H9 (cell line): ENCODE data around the gene POLR2L. TPM values are rescaled to one million over a fixed set of nuclear protein-coding genes. Genes with fewer than 3 reads are reported as not detected.

Source experiments
- DNase-seq: peaks from one replicate; pipeline ENCODE4 v3.0.0-alpha.2; 2017
- H2AFZ ChIP-seq: one replicate; pipeline ENCODE4 v1.6.1; 2013; ENCODE audit warnings: mild to moderate bottlenecking, low read length, control low read depth, moderate library complexity
- H2AK5ac ChIP-seq: 2 replicates; pipeline ENCODE4 v1.6.1; 2013; ENCODE audit warnings: low read length, control low read depth, mixed read lengths; ENCODE audit not compliant: insufficient read length
- H2BK120ac ChIP-seq: one replicate; pipeline ENCODE4 v1.6.1; 2013; ENCODE audit warnings: low read depth, mild to moderate bottlenecking, low read length, control low read depth, inconsistent platforms; ENCODE audit not compliant: poor library complexity, severe bottlenecking
- H2BK12ac ChIP-seq: 2 replicates; pipeline ENCODE4 v1.6.1; 2013; ENCODE audit warnings: low read length, control low read depth, mixed read lengths, low read depth; ENCODE audit not compliant: insufficient read length
- H2BK15ac ChIP-seq: 2 replicates; pipeline ENCODE4 v1.6.1; 2013; ENCODE audit warnings: low read depth, low read length, control low read depth
- H2BK20ac ChIP-seq: one replicate; pipeline ENCODE4 v1.6.1; 2013; ENCODE audit warnings: low read depth, mild to moderate bottlenecking, low read length, control low read depth, inconsistent platforms; ENCODE audit not compliant: poor library complexity, severe bottlenecking
- H2BK5ac ChIP-seq: 2 replicates; pipeline ENCODE4 v1.6.1; 2013; ENCODE audit warnings: low read length, control low read depth, mixed read lengths; ENCODE audit not compliant: insufficient read length
- H3K14ac ChIP-seq: 2 replicates; pipeline ENCODE4 v1.6.1; 2013; ENCODE audit warnings: low read length, control low read depth; ENCODE audit not compliant: insufficient read depth
- H3K18ac ChIP-seq: 2 replicates; pipeline ENCODE4 v1.6.1; 2013; ENCODE audit warnings: low read depth, mild to moderate bottlenecking, mixed read lengths, low read length, control low read depth; ENCODE audit not compliant: insufficient read length
- H3K23ac ChIP-seq: 2 replicates; pipeline ENCODE4 v1.6.1; 2013; ENCODE audit warnings: low read length, control low read depth, mixed read lengths, low read depth; ENCODE audit not compliant: insufficient read length
- H3K23me2 ChIP-seq: 2 replicates; pipeline ENCODE4 v1.6.1; 2013; ENCODE audit warnings: low read depth, mild to moderate bottlenecking, mixed read lengths, low read length, control low read depth; ENCODE audit not compliant: insufficient read length, poor library complexity, severe bottlenecking
- H3K27ac ChIP-seq: 2 replicates; pipeline ENCODE4 v1.5.1; 2013; ENCODE audit warnings: low read length, control low read depth, mixed read lengths, low read depth; ENCODE audit not compliant: insufficient read length
- H3K27me3 ChIP-seq: 2 replicates; pipeline ENCODE4 v1.6.1; 2013; ENCODE audit warnings: low read length, control low read depth, inconsistent platforms; ENCODE audit not compliant: insufficient read depth
- H3K4ac ChIP-seq: 2 replicates; pipeline ENCODE4 v1.6.1; 2013; ENCODE audit warnings: low read depth, mild to moderate bottlenecking, control low read depth, inconsistent platforms, low read length, moderate library complexity
- H3K4me1 ChIP-seq: 2 replicates; pipeline ENCODE4 v1.6.1; 2013; ENCODE audit warnings: low read length, control low read depth, inconsistent platforms; ENCODE audit not compliant: insufficient read depth
- H3K4me2 ChIP-seq: 2 replicates; pipeline ENCODE4 v1.6.1; 2013; ENCODE audit warnings: low read length, control low read depth, mixed read lengths; ENCODE audit not compliant: insufficient read length, insufficient read depth
- H3K56ac ChIP-seq: 2 replicates; pipeline ENCODE4 v1.6.1; 2013; ENCODE audit warnings: low read depth, mild to moderate bottlenecking, mixed read lengths, low read length, control low read depth; ENCODE audit not compliant: insufficient read length
- H3K79me1 ChIP-seq: 2 replicates; pipeline ENCODE4 v1.6.1; 2013; ENCODE audit warnings: low read depth, mild to moderate bottlenecking, moderate library complexity, low read length, control low read depth, inconsistent platforms; ENCODE audit not compliant: insufficient read depth, poor library complexity, severe bottlenecking
- H3K79me2 ChIP-seq: 2 replicates; pipeline ENCODE4 v1.6.1; 2013; ENCODE audit warnings: low read length, control low read depth, inconsistent platforms; ENCODE audit not compliant: insufficient read depth
- H3K9ac ChIP-seq: 2 replicates; pipeline ENCODE4 v1.6.1; 2013; ENCODE audit warnings: low read length, control low read depth, mixed read lengths; ENCODE audit not compliant: insufficient read length; ENCODE audit errors: extremely low read depth
- H3K9me3 ChIP-seq: one replicate; pipeline ENCODE4 v1.6.1; 2013; ENCODE audit warnings: low read depth, low read length, inconsistent platforms; ENCODE audit not compliant: control insufficient read depth
- H3T11ph ChIP-seq: one replicate; pipeline ENCODE4 v1.6.1; 2013; ENCODE audit warnings: mild to moderate bottlenecking, low read length, control low read depth, inconsistent platforms
- H4K20me1 ChIP-seq: one replicate; pipeline ENCODE4 v1.6.1; 2013; ENCODE audit not compliant: control insufficient read depth, insufficient read length, insufficient read depth
- H4K5ac ChIP-seq: 2 replicates; pipeline ENCODE4 v1.6.1; 2013; ENCODE audit warnings: low read depth, mild to moderate bottlenecking, mixed read lengths, low read length, control low read depth; ENCODE audit not compliant: insufficient read length
- H4K8ac ChIP-seq: replicated peaks from 2 replicates; pipeline ENCODE4 v1.6.1; 2013; ENCODE audit warnings: low read length, control low read depth, mixed read lengths, low read depth; ENCODE audit not compliant: insufficient read length
- H4K91ac ChIP-seq: 2 replicates; pipeline ENCODE4 v1.6.1; 2013; ENCODE audit warnings: low read depth, mild to moderate bottlenecking, moderate library complexity, mixed read lengths, low read length, control low read depth; ENCODE audit not compliant: insufficient read length
- H3K27ac Mint-ChIP-seq, 3 experiments: 2 replicates in 2 of 3; 3 replicates in 1 of 3; pipeline ENCODE4 v1.8.0; 2020 to 2021; ENCODE audit warnings: mixed read lengths in 3 of 3, mild to moderate bottlenecking in 1 of 3, moderate library complexity in 1 of 3
- H3K27me3 Mint-ChIP-seq: 2 replicates; pipeline ENCODE4 v1.8.0; 2021; ENCODE audit warnings: low read depth, mild to moderate bottlenecking, moderate library complexity, mixed read lengths
- H3K36me3 Mint-ChIP-seq, 3 experiments: 2 replicates in 2 of 3; 3 replicates in 1 of 3; pipeline ENCODE4 v1.8.0; 2020 to 2021; ENCODE audit warnings: low read depth in 3 of 3, mixed read lengths in 3 of 3; ENCODE audit not compliant: insufficient read depth in 1 of 3
- H3K4me1 Mint-ChIP-seq, 2 experiments: 2 replicates each; pipeline ENCODE4 v1.8.0; 2020; ENCODE audit warnings: mixed read lengths in 2 of 2
- H3K4me3 Mint-ChIP-seq, 2 experiments: 2 replicates in 1 of 2; 3 replicates in 1 of 2; pipeline ENCODE4 v1.8.0; 2020 to 2021; ENCODE audit warnings: mild to moderate bottlenecking in 2 of 2, mixed read lengths in 2 of 2, moderate library complexity in 1 of 2
- H3K9me3 Mint-ChIP-seq, 2 experiments: 2 replicates in 1 of 2; 3 replicates in 1 of 2; pipeline ENCODE4 v1.8.0; 2020; ENCODE audit warnings: mild to moderate bottlenecking in 2 of 2, mixed read lengths in 2 of 2, moderate library complexity in 1 of 2
- CTCF ChIP-seq: fragments of 200-600 bp; sonication (generic); conservative IDR thresholded peaks from 3 replicates; pipeline ENCODE4 v1.8.0; 2021; ENCODE audit warnings: antibody characterized with exemption, mild to moderate bottlenecking
- whole genome bisulfite sequencing: extraction: QIAGEN DNeasy Blood & Tissue Kit; methylation state at CpG from one replicate; pipeline ENCODE4 v1.1.7; 2013; ENCODE audit warnings: missing lambda C conversion rate, low lambda C conversion rate, mixed read lengths; ENCODE audit not compliant: insufficient read length; ENCODE audit errors: extremely low coverage; 5-methylcytosine and 5-hydroxymethylcytosine counted together
- total RNA-seq: library from RNA; stranded (reverse); gene quantifications from 2 replicates; pipeline ENCODE4 v1.2.1, GENCODE V29; 2021

The POLR2L gene
- total RNA-seq, 1 experiment from 2014 or later = 135 TPM

GRCh38 chr11:810040-810567 is 32.2 kb downstream of the POLR2L start:
- Histone ChIP-seq H2AK5ac (no peak overlapping the region), H3K27ac (no peak overlapping the region), H3K14ac (peak overlapping the region; percentile 47; the same call in 1 of the 2 replicates), H3K23ac (no peak overlapping the region), H2BK20ac (no peak overlapping the region), H3K79me1 (peaks cover 9% of the 10 kb centered on the region), H3K27me3 (no peaks in the 10 kb centered on the region), H2BK5ac (no peak overlapping the region), H3K18ac (no peak overlapping the region), H3K4ac (no peak overlapping the region), H3K79me2 (peaks cover 10% of the 10 kb centered on the region; the same call in 1 of the 2 replicates), H4K20me1 (no peaks in the 10 kb centered on the region), H4K8ac (no peak overlapping the region), H4K91ac (no peak overlapping the region), H2BK15ac (no peak overlapping the region), H2BK12ac (no peak overlapping the region), H3K9ac (peak overlapping the region; percentile 61), H3T11ph (no peak overlapping the region), H2AFZ (no peak overlapping the region), H3K9me3 (no peaks in the 10 kb centered on the region), H3K56ac (no peak overlapping the region), H2BK120ac (no peak overlapping the region), H4K5ac (no peak overlapping the region), H3K4me1 (no peaks in the 10 kb centered on the region), H3K23me2 (peaks cover 16% of the 10 kb centered on the region), H3K4me2 (peak overlapping the region; percentile 57)
- H3K27me3 Mint-ChIP-seq = no peaks in the 10 kb centered on the region
- H3K27ac Mint-ChIP-seq = peak overlapping the region in 2 of 3 experiments; percentile 87 to 99; a peak in 4 of 7 replicates
- H3K36me3 Mint-ChIP-seq = peaks cover 29 to 40% (median 29%) of the 10 kb centered on the region in 3 experiments
- TF ChIP-seq CTCF = peak; percentile 19; the same call in 1 of the 3 replicates
- peak overlapping the region; percentile 91 to 98 for H3K4me3 Mint-ChIP-seq
- WGBS = no CpG with 5 or more reads among the region's 55 CpGs
- no peaks in the 10 kb centered on the region for H3K9me3 Mint-ChIP-seq
- no peak for DNase-seq
- H3K4me1 Mint-ChIP-seq = peaks cover 11 to 28% of the 10 kb centered on the region in 2 experiments
